NCI-H2227 treated with DMSO at 0.1 percent for 48 hours (cell line): ENCODE measurements around the gene DPH1.

Experiments used
- DNase-seq: peaks from one replicate; lab custom pipeline; 2025; lab: John Stamatoyannopoulos, UW

Gene DPH1

GRCh38 chr17:2082003-2082781 lies 52.2 kb downstream of the DPH1 start:
- DNase-seq, result no peak

GRCh38 chr17:2083613-2084035 lies 53.7 kb downstream of the DPH1 start:
- no peak for DNase-seq

- DNase-seq, result no peak
Measured at GRCh38 chr17:2084036-2084765, 54.2 kb downstream of the DPH1 start.

GRCh38 chr17:2084766-2085647 lies 55.1 kb downstream of the DPH1 start:
- no peak for DNase-seq

GRCh38 chr17:2085648-2085949 lies 55.6 kb downstream of the DPH1 start:
- DNase-seq, result no peak

GRCh38 chr17:2086306-2086705 lies 56.4 kb downstream of the DPH1 start:
- no peak for DNase-seq

- no peak for DNase-seq
Measured at GRCh38 chr17:2087597-2088211, 57.8 kb downstream of the DPH1 start.

GRCh38 chr17:2089021-2089422 lies 59.1 kb downstream of the DPH1 start:
- no peak for DNase-seq

- DNase-seq, result no peak
Measured at GRCh38 chr17:2090210-2090641, 60.3 kb downstream of the DPH1 start.

GRCh38 chr17:2090804-2091534 lies 61.0 kb downstream of the DPH1 start:
- DNase-seq, result no peak

- DNase-seq, result no peak
Measured at GRCh38 chr17:2092253-2092652, 62.3 kb downstream of the DPH1 start.

GRCh38 chr17:2093349-2093748 lies 63.4 kb downstream of the DPH1 start:
- no peak for DNase-seq
